Activated naive CD4-positive, alpha-beta T cell treated with anti-CD3 and anti-CD28 coated beads, Interleukin-2, amount 50 U/mL, for 16 hours (primary cell): ENCODE results near the gene DPYD.

Experiments
- DNase-seq: peaks from one replicate; pipeline ENCODE4 v3.0.0-alpha.2; 2020

Gene DPYD

DNA sequence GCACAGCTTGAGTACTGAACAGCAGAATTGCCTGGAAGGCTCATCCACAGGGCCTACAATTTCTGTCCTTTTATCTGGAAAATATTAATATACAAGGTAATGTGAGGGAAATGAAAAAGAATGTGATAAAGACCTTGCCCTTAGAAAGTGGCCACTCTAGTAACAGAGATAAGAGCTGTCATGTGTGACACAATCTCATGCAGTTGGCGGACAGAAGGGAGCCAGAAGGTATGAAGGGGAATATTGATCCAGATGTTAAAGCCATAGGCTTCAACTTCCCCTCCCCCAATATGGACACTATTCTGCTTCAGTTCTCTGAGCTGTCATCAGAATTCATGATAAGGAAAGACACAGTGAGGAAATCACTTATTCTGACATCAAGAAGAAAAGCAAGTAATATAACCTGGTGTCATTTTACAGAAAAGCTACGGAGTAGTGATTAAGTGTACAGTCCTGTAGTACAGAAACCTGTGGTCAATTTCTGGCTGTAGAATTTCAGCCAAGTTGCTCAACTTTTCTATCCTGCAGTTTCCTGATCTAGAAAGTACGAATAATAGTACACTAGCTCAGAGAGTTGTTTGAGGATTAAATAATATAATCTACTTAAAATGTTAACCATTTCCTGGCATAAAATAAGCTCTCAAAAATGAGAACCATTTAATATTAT lies 572.1 kb downstream of the DPYD start:
- no peak for DNase-seq

DNA sequence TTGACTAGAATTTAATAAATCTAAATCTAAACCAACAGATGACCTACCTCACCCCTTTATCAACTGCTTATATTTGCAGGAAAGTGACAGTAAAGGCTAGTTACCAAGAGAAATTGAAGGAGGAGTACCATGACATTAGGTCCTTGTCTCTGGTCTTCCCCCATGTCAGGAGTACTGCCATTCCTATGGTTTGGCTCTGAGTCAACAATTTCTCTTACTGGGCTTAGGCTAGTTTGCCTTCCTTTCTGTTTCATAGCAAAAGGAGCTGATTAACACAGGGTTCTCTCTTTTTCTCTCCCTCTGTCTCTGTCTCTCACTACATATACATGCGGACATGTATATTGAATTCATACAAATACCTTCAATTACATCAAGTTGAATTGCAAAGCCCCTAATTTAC lies 579.9 kb downstream of the DPYD start:
- DNase-seq, result no peak

DNA sequence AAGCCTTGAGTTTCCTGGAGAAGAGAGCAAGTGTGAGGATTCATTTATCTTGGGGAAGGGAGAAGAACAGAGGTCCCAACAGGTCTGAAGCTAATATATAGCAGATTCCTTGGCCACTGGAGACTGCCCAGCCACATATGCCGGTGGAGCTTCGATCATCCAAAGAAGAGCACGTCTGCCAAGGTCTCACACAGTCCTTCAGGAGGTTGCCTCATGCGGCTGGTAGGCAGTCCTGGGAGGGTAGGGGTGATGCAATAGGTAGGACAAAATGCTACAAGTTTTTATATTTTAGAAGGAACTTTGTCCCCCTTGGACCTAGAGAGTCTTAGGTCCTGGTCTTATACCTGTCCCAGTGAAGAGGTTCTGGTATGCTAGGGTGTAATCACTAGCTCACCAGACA lies 582.5 kb downstream of the DPYD start:
- DNase-seq, result no peak

DNA sequence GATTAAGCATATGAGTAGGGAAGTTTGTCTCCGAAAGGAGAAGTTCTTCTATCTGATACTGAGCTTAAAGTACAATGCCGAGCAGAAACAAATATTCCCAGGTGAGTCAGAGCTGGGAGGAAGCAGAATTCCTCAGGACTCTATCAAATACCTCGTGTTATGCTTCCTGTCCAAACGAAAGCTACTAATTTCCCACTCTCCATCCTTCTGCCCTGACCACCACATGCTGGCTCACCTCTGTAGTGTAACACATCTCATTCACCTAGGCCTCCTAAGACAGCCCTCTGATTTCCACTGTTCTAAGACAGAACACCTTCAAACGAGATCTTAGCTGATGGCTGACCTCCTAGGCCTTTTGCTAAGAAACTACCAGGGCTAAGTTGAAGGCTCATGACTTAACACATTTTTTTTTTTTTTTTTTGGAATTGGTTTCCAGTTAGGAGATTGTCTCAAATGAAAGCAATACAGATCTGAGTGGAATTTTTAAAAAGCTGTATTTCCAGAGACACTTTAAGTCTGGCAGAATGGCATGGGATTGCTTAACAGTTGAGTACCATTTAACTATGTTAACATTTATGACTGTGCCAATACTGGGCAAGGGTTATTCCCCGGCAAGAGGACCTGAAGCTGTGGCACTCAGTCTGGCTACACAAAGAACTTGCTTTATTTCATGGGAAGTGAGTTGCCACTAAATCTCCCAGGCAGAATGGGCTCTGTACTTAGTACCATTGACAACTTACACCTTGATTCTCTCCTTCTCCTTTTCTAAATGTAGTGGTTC lies 583.4 kb downstream of the DPYD start:
- DNase-seq, result no peak

DNA sequence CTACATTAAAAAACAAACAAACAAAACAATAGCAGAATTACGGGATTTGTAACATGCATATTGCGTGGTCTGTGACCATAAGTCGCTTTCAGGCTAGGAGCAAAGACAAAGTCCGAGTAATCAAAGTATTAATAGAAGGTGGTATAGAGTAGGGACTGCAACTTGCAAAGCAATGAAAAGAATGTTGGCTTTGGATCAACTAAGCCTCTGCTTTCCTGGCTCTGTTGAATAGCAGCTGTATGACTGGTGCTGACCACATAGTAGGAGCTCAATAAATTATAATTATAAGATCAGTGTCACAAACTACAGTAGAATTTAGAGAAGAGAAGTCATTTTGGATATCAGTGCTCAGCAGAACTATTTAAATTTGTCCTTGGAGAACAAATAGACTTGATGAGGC lies 586.4 kb downstream of the DPYD start:
- DNase-seq, result no peak

DNA sequence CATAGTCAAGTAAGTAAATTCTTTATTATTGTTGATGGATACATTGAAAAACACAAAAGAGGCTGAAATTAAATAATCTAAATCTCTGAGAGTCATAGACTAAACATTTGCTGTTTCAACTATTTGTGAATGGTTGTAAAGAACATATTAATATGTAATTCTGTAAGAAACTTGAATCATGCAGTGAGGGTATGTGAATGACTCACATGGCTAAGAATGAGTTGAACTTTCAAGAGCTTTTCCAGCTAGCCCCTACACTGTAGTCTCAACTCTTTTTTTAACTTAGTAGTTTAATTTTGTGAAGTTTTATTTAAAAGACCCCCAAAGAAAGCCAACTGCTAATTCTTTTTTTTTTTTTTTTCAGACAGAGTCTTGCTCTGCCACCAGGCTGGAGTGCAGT lies 588.1 kb downstream of the DPYD start:
- no peak for DNase-seq

DNA sequence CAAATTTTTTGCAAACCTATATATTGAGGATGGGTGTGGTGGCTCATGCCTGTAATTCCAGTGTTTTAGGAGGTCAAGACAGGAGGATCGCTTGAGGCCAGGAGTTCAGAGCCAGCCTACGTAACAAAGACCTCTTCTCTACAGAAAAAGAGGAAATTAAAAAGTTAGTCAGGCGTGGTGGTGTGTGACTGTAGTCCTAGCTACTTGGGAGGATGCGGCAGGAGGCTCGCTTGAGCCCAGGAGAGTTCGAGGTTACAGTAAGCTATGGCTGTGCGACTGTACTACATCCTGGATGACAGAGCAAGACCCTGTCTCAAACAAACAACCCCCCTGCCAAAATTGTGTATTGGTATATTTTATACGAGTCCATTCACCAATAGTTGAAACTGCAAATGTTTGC lies 589.7 kb downstream of the DPYD start:
- no peak for DNase-seq

DNA sequence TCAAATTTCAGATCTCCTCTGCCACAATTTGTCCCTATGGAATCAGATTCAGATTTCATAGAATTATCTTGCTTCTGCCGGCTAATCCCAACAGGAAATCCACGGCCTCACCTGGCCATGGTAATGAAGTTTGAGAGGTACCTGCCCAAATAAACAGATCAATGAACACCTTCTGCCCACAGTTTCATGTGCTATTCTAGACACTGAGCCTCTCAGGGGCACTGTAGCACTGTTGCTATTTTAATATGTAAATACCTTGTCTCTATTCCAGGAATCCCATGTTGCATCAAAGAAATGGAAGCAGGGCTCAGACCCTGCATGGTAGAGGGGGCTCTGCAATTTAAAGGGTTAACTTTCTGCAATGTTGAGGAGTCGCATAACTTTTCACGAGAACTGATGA lies 606.1 kb downstream of the DPYD start:
- DNase-seq, result no peak

DNA sequence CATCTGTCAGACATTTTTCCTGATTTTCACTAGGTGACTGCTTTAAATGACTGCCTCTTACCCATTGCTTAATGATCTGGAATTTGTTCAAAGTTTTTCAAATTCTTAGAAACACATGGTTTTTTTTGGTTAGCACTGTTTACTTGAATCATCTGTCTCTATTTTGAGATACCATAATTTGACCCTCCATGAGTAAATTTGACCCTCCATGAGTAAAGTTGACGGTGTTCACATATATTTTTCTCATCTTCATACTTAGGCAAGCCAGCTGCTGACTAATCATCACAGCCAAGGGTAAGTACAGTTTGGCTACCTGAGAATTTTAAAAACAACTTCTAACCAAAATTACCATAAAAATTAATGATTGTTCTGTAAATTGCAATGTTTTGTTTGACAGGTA lies 612.7 kb downstream of the DPYD start:
- no peak for DNase-seq

DNA sequence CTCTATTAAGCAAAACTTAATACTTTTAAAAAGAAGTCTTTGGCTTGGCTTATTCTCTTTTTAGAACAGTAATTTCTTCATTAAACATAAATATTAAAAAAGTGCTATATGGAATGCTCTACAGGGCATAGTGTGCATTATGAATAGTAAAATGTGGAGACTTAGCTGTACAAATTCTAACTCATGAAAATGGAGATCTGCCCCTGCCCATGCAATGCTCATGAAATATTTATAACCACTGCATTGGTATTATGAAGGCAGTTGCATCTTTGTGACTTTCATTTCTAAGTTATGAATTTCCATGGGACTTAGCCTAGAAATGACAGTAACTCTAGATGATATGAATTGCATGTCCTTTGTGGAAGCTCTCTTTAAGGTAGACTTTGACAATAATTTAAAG lies 613.3 kb downstream of the DPYD start:
- no peak for DNase-seq

DNA sequence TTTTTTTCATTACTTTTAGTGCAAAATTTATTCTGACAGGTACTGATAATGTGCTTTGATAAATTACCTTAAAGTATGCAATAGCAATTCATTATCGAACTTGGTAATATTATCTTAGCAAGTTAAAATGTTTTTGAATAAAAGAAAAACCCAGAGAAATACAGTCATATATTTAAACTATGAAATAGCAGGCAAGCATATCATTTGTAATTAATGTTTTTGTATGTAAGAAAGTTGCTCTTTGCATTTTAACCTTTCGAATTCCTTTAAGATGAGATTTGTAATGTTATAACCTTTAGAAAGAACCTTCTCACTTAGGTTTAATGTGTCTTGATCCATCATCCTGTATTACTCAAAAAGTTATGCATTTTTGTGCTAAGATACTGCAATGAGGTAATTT lies 613.7 kb downstream of the DPYD start:
- DNase-seq, result no peak

DNA sequence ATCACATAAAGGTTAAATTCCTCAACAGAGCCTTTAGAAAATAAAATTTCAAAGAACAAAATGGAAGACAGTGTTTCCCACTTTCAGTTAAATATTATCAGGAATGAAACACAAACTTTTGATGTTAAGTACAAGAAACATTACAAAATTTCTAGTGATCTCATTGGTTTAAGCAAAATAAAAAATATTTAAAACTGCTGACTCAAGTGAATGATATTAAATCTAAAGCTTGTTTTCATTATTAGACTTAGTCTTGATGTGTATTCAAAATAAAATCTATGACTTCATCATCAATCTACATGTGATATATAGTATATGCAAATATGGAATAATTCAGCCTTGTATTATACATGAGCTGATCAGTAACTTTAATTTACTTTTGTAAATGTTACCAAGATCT lies 614.3 kb downstream of the DPYD start:
- DNase-seq, result no peak

DNA sequence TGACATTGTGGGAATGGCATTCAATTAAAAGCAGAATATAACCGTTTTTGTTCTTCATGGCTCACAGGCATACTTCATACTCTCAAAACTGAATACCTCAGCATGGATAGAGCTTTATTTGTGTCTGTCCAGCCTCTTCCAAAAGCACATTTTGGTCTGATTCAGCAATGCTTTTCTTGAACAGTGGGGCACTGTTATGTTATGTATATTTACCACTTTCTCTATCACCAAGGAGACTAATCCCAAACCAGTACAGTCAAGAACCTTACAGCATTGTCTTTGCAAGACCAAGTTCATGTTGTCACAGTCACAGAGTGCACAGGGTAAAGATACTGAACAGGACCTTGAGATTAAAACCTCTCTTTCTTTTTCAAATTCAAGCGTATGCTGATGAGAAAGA lies 616.5 kb downstream of the DPYD start:
- no peak for DNase-seq

DNA sequence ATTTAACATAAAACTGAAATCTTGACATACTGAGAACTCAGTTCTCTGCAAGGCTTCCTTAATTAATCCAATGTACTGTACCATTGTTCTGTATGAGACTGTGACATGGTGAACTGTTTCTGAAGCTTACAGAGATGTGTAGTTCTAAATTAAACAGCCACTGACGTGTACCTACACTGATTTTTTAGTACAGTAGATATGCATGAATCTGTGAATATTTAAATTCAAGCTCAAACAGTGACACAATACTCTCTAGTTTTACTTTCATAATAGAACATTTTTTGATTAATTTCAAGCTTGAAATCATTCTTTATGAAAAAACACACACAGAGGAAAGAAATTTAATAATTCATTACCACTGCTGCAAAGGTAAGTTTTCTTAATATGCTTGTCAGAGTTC lies 621.9 kb downstream of the DPYD start:
- no peak for DNase-seq

DNA sequence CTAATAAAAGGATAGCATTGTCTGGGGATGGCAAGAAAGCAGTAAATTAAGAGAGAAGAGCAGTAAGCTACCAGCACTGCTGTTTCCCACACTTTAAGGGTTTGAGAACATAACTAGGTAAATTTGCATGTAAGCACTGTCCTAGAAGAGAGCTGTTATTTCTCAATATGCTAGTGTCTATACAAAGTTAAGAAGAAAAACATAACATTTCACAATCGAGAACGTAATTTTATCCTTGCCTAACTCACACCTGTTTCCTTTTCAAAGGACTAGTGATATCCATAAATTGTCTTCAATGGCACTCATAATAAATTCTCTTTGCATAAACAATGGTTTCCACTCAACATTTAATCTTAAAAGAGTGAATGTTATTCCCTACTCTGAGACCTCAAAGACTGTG lies 623.2 kb downstream of the DPYD start:
- DNase-seq, result no peak

DNA sequence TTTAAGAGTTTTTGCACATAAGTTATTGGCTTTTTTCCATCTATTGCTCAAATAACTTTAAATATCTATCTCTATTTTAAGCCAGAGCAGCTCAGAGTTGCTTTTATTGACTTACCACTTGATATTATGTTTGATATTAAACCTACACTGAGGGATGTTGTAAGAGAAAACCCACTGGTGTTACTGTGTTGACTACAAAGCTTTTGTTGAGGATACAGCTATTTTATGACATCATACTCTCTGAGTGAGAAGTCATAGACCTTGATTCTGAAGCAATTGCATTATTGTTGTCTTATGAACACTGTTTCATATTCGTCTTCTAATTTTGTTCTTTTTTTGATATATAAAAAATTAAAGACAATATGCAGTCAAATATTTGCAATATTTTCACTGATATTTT lies 638.9 kb downstream of the DPYD start:
- no peak for DNase-seq

DNA sequence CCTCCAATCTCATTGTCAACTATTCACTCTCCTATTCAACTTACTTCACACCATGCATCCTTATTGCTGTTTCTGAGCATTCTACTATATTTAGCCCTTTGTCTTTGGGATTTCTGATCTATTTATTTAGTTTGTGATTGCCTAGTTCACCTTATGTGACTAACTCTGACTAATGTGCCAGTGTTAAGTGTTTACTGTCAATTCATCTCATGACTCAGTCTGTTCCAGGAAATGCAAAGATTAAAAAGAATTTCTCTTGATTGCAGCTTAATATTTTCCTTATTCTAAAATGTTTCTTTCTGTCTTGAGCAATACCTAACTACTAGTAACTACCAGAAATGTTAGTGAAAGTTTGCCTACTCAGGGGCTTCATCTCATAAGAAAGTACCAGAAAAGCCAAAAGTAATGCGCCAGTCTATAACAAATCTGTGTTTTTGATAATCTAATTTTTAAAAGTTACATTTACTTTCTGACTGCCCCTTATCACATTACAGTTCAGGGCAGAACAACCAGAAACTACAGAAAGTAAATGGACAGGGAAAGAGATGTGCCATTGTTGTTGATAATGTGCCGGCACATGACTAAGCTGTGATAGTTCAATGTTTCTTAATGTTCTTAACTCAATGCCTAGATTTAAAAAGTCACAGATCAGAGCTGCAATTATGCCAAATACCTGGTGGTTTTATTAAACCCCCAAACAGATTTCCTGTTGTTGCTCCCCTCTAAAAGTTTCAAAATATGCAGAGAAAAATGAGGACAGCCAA lies 642.8 kb downstream of the DPYD start:
- DNase-seq, result no peak

DNA sequence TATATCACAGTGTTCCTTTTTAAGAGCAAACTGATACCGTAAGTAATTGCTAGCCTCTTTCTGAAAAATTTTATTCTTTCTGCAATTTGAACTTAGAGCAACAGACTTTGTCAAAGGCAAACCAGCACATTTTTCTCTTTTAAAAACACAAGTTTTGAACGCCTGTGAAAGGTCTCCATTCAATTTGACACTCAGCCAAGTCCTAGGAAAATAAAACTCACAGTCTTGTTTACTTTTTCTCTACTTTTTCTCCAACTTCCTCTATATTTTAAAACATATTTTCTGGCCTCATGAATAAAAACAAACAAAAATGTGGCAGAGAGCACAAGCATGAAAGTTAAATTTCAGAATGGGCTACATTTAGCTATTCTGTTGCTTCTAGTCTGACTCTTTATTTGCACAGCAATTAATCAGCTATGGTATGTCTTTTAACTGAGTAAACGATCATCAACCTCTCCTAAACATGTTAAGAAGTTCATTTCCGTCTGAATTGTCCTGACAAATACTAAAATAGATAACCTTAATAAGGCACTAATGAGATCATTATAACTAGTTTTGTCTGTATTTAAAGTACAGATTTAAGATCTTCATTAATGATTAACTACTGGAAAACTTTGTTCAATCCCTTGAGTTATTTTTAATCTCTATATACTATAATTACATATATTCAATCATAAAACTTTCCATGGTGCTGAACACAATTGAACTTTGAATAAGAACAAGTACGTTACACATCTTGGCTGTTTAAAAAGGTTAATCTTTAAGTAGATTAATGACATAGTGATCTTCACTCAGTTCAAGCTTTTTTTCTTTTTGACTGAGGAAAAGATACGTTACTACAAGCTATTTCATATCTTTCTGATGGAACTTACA lies 648.7 kb downstream of the DPYD start:
- DNase-seq, result no peak

DNA sequence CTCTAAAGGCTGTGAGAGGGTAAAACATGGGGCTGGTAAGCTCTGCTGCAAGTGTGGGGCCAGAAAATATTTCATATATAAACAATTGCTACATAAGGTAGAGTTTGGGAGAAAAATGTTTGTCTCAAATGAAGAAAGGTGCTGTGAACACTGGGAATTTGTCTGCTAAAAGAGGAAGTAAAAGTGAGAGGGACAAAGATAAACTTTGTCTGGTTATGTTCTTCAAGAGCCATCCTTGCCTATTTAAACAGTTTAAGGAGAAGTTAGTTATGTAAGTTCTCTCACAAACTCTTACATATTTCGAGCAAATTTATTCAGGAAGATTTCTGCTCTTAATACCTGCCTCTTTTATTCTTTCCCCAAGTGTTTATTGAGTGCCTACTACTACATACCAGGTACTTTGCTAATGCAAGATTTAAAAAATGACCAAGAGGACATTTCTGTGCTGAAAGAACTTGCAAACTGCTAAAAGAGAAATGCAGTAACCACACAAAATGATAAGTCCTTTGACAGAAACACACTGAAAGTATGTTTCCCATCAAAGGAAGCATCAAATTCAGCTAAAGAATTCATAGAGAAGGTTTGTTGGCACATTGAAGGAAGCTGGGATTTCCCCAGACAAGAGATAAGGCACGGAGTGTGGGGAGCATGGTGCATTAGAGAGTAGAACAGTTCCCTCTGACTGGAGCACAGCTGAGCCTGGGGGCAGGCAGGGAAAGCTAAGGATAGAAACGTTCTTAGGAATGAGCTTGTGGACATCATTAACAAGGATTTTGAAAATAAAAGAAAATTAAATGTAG lies 650.1 kb downstream of the DPYD start:
- DNase-seq, result no peak

DNA sequence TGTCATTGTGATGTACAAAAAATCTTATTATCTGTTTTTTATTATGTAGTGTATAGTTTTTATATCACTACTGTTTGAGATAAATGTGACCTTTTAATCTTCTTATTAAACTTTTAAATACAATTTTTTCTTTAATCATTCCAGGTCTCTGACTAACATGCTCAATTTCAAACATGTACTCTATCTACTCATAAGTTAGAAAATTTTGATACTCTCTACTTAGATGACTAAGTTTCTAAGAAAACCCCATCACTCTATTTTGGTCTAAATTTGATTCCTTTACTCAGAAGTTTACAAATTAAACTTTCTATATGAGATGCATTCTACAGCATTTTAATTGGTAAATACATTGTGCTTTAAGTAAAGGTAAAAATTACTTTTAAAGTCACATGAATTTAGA lies 655.2 kb downstream of the DPYD start:
- no peak for DNase-seq

DNA sequence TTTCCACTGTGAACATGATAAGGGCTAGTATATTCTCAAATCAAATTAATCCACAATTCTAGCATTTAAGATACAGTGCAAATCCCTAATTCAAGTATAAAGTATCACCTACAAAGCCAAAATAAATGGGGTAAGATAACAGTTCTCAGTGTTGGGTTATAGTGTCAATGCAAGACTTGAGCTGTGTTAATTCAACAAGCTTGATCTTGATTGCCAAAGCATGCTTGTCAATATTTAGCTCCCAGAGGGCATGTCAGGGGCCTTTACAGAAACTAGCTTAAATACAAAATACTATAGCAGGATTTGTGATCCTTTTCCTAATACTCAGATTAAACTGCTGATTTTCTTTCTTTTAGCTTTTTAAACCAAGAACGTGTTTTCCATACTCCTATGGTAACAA lies 658.0 kb downstream of the DPYD start:
- DNase-seq, result no peak

DNA sequence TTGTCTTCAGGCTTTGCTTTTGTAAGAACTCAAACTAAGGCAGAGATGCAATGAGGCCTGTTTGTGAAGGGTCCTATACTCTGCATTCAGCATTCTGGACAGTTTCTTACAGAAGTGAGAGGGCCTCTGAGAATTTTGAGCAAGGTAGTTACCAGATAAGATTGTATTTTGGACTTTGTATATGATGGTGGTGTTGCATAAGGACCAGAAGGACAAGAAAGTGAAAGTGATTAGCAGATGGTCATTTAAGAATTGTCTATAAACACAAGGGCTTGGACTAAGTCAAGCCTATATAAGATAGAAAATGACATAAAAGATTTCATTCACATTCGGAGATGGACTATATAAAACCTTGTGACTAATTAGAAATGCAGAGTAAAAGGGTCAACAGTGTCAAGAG lies 662.2 kb downstream of the DPYD start:
- no peak for DNase-seq
